ENCODE data around the gene KIF11.

The KIF11 gene

DNA sequence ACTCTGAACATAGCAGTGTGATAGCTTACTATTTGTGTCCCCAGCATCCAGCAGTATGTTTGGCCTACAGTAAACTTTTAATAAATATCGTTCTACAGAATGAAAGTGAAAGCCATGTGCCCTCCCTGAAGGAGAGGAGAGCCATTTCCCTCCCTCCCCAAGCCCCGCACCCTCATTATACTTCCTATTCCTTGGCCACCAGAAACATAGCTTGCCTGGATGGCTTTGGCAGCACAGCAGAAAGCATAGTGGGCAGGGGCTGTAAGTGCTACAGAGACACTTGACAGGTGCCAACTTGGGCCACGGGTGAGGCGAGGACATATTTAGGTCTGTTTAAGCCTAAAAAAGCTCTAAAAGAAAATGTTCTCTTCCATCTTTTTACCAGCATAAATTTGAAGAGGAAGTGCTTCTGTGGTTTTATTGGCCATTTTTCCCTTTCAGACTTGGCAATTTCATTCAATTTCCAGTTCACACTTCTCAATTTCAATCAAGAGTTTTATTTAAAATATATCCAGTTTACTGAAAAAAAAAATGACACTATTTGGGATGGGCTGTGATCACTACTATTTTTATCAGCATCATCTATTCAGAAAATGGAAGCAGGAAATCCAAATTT is 109.5 kb downstream of the KIF11 start:
- H3K27me3 Mint-ChIP-seq = peaks cover 86% of the 10 kb centered on the region
- H3K4me3 Mint-ChIP-seq = no peak overlapping the region
- H3K4me1 Mint-ChIP-seq = peaks cover 34% of the 10 kb centered on the region
- ATAC-seq (no peak), DNase-seq (no peak)
- H3K27ac Mint-ChIP-seq = no peak overlapping the region
- no peaks in the 10 kb centered on the region for H3K9me3 Mint-ChIP-seq
